Type B pancreatic cell (in vitro differentiated cells): ENCODE measurements around the gene GRIN2D. TPM values are rescaled to one million over a fixed set of nuclear protein-coding genes. Genes with fewer than 3 reads are reported as not detected.

ENCODE experiments used
- DNase-seq: peaks from one replicate; pipeline ENCODE4 v3.0.0; 2021; ENCODE audit warnings: mixed read lengths; ENCODE audit not compliant: unreplicated experiment; ENCODE audit errors: extremely low spot score
- H3K27ac Mint-ChIP-seq: 2 replicates; pipeline ENCODE4 v1.8.0; 2021; ENCODE audit warnings: mild to moderate bottlenecking, mixed read lengths
- H3K27me3 Mint-ChIP-seq: 2 replicates; pipeline ENCODE4 v1.8.0; 2021; ENCODE audit warnings: mixed read lengths
- H3K36me3 Mint-ChIP-seq: 2 replicates; pipeline ENCODE4 v1.8.0; 2021; ENCODE audit warnings: mixed read lengths
- H3K4me1 Mint-ChIP-seq: one replicate; pipeline ENCODE4 v1.8.0; 2021; ENCODE audit warnings: mixed read lengths; ENCODE audit not compliant: unreplicated experiment
- H3K4me3 Mint-ChIP-seq: 2 replicates; pipeline ENCODE4 v1.8.0; 2021; ENCODE audit warnings: mild to moderate bottlenecking, mixed read lengths
- H3K9me3 Mint-ChIP-seq: 2 replicates; pipeline ENCODE4 v1.8.0; 2021; ENCODE audit warnings: mixed read lengths
- total RNA-seq: library from RNA; stranded (reverse); gene quantifications from 2 replicates; pipeline ENCODE4 v1.2.1, GENCODE V29; 2021; ENCODE audit warnings: low replicate concordance
- TF ChIP-seq, protein P1 (sequence below): fragments of 200-600 bp; sonication (generic); conservative IDR thresholded peaks from 2 replicates; pipeline ENCODE4 v1.5.0; 2021; ENCODE audit warnings: antibody characterized with exemption, mild to moderate bottlenecking

Gene GRIN2D
- total RNA-seq, 1 donor from 2014 or later = 0.58 TPM

DNA sequence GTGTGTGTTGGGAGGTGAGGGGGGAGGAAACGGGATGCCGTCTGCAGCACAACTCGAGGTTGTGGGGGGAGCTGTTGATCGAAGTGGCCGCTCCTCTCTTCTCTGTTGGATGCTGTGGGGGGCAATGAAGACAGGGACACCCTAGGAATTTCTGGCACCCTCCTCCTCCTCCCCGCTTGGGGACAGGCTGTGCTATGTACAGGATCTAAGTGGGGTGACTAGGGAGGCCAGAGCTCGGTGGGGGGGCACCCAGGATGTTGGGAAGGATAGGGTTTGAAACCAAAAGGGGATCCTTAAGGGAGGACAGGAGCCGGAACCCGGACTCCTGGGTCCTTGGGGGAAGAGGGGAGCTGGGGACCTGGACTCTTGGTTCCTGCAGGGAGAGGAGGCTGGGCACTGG is 2.0 kb downstream of the GRIN2D start:
- Mint-ChIP-seq H3K27me3 (peaks cover 57% of the 10 kb centered on the region), H3K4me3 (peak overlapping the region; percentile 45), H3K4me1 (peaks cover 16% of the 10 kb centered on the region), H3K36me3 (peaks cover 4% of the 10 kb centered on the region), H3K27ac (no peak overlapping the region), H3K9me3 (no peaks in the 10 kb centered on the region)
- TF ChIP-seq, protein P1, sequence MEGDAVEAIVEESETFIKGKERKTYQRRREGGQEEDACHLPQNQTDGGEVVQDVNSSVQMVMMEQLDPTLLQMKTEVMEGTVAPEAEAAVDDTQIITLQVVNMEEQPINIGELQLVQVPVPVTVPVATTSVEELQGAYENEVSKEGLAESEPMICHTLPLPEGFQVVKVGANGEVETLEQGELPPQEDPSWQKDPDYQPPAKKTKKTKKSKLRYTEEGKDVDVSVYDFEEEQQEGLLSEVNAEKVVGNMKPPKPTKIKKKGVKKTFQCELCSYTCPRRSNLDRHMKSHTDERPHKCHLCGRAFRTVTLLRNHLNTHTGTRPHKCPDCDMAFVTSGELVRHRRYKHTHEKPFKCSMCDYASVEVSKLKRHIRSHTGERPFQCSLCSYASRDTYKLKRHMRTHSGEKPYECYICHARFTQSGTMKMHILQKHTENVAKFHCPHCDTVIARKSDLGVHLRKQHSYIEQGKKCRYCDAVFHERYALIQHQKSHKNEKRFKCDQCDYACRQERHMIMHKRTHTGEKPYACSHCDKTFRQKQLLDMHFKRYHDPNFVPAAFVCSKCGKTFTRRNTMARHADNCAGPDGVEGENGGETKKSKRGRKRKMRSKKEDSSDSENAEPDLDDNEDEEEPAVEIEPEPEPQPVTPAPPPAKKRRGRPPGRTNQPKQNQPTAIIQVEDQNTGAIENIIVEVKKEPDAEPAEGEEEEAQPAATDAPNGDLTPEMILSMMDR = no peak
- no peak for DNase-seq

DNA sequence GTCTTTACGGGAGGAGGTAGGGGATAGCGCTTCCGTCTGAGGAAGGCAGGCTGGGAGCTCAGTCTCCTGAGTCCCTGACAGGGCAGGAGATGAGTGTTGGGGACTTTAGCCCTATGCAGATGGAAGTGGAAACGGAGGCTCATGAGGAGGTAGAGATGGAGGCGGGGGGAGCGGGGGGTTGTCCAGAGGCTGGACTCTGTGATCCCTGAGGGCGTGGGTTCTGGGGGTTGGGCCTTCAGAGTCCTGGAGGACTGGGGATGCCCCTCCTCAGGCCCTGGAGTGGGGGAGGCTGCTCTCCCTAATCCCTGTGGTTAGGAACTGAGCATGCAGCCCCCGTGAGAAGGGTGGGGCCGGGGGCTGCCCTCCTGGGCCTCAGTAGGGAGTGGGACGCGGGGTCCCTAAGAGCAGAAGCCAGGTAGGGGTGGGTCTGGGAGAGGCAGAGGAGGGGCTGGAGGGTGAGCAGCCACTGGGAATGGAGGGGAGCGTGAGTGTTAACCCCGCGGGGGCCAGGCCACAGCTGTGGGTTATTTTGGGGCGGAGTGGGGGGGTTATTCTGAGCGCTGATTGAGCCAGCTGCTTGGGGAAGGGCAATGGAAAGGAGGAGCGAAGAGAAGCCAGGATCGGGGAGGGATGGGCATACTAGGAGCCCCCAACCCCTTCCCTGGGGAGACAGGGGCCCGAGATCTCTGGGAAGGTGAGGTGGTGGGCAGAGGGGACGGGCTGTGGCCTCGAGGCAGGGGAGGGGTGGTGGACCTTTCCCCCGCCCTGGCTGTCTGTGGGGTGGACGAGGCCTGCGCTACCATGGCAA is 2.8 kb downstream of the GRIN2D start:
- Mint-ChIP-seq H3K4me1 (peaks cover 20% of the 10 kb centered on the region), H3K4me3 (peak overlapping the region; percentile 45), H3K27me3 (peaks cover 58% of the 10 kb centered on the region), H3K27ac (peak overlapping the region; percentile 18), H3K36me3 (peaks cover 4% of the 10 kb centered on the region), H3K9me3 (no peaks in the 10 kb centered on the region)
- no peak for DNase-seq
- TF ChIP-seq, protein P1 = no peak

DNA sequence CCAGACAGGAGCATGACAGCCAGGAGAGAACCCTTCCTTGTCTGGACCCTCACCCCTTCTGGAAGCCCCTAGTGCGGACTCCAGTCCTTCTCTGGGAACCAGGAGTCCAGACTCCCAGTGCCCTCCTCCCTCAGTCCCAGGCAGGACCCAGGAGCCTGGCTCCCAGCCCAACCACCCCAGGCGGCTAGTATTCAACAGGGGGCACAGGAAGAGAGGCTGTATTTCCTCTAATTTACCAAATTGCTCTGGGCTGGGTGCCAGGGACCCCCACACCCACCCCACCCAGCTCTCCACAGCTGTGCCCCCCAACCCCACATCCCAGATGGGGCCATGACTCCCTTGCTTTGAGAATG is 3.3 kb downstream of the GRIN2D start:
- H3K9me3 Mint-ChIP-seq = no peaks in the 10 kb centered on the region
- peaks cover 4% of the 10 kb centered on the region for H3K36me3 Mint-ChIP-seq
- TF ChIP-seq, protein P1 = no peak
- no peak overlapping the region for H3K27ac Mint-ChIP-seq
- DNase-seq = no peak
- H3K27me3 Mint-ChIP-seq = peaks cover 55% of the 10 kb centered on the region
- peaks cover 23% of the 10 kb centered on the region for H3K4me1 Mint-ChIP-seq
- H3K4me3 Mint-ChIP-seq = no peak overlapping the region

DNA sequence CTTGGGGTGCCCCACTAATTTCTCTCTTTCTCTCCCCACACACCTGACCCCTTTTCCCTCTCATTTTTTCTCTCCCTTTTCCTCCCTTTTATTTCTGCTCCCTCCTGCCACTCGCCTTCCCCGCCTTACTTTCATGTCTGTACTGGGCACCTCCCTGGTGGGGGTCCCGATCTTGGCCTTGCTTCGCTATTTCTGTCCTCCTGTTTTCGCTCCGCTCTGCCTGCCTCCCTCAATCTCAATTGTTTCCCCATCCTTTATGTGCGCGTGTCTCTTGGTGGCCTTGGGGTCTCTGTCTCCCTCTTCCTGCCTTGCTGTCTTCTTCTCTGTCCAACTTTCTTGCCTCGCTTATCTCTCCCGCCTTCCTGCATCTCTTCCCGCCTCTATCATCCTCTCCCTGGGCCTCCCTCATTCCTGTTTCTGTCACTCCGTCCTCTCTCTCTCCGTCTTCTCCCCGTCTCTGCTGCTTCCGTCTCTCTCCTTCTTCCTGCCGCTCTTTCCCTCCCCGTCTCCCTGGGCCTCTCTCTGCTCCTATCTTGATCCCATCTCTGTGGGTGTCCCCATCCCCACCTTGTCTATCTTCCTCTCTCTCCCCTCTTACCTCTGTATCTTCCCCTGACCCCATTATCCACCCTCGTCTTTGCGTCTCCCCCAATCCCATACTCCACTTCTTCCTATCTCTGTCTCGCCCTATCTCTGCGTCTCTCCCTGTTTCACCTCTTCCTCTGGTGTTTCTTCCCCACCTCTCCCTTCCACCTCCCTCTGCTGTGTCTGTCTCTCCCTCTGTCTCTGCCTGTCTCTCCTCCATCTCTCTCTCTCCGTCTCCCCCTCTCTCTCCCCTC is 4.0 kb downstream of the GRIN2D start:
- no peaks in the 10 kb centered on the region for H3K9me3 Mint-ChIP-seq
- peak overlapping the region; percentile 78 for H3K27ac Mint-ChIP-seq
- peaks cover 4% of the 10 kb centered on the region for H3K36me3 Mint-ChIP-seq
- no peak for DNase-seq
- H3K4me1 Mint-ChIP-seq = peaks cover 23% of the 10 kb centered on the region
- H3K4me3 Mint-ChIP-seq = peak overlapping the region; percentile 86
- H3K27me3 Mint-ChIP-seq = peaks cover 53% of the 10 kb centered on the region
- TF ChIP-seq, protein P1 = no peak

DNA sequence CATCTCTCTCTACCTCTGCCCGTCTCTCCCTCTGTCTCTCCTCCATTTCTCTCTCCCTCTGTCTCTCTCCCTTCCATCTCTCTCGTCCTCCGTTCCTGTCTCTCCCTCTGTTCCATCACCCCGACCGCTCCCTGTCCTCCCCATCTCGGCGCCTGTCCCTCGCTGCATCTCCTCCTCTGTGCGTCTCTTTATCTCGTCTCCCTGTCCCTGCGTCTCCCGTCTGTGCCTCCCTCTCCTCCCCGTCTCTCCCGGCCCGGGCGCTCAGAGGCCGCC is 4.6 kb downstream of the GRIN2D start:
- H3K27ac Mint-ChIP-seq = peak overlapping the region; percentile 78

More for the DNA sequence above, 4.6 kb downstream of the GRIN2D start:
- DNase-seq = no peak
- Mint-ChIP-seq H3K4me3 (peak overlapping the region; percentile 86), H3K27me3 (peaks cover 48% of the 10 kb centered on the region), H3K36me3 (peaks cover 4% of the 10 kb centered on the region), H3K9me3 (no peaks in the 10 kb centered on the region), H3K4me1 (peaks cover 23% of the 10 kb centered on the region)
- TF ChIP-seq, protein P1 = no peak
